ENCODE results near the gene OR52H1.
"Not testable (repeated sequence)": the region's sequence is repeated elsewhere in the genome, so short reads cannot be mapped to it uniquely, and the experiment has no call there.

- TF ChIP-seq CTCF (conservative IDR thresholded peaks at IDR 0.05; ENCODE audit: low read length); EZH2phosphoT487 (IDR thresholded peaks at IDR 0.05; ENCODE audit: borderline replicate concordance): not testable (repeated sequence)
Observed at GRCh38 chr11:5584458-5584857, 36.1 kb upstream of the OR52H1 start.

Measured in Loucy (cell line).